Prostate gland (tissue), 2 donors: ENCODE data around the gene FRMD4A.

Experiments used
- POLR2A ChIP-seq: fragments of 450-650 bp; IDR thresholded peaks from one replicate; pipeline ENCODE4 v1.6.1; 2016; ENCODE audit warnings: antibody characterized with exemption, mild to moderate bottlenecking
- POLR2AphosphoS5 ChIP-seq: sonication (generic); formaldehyde crosslinking; IDR thresholded peaks from one replicate; pipeline ENCODE4 v1.6.1; 2017; ENCODE audit warnings: antibody characterized with exemption
- TF ChIP-seq, protein P1 (sequence below), 4 experiments: fragments of 200-600 bp in 2 of 4; fragments of 450-650 bp in 2 of 4; sonication (generic) in 2 of 4; IDR thresholded peaks; 1 replicate in 3 of 4; 2 replicates in 1 of 4; pipeline ENCODE4 v1.5.1; 2016 to 2019; ENCODE audit warnings: antibody characterized with exemption in 4 of 4, mild to moderate bottlenecking in 2 of 4, moderate library complexity in 2 of 4

DNA sequence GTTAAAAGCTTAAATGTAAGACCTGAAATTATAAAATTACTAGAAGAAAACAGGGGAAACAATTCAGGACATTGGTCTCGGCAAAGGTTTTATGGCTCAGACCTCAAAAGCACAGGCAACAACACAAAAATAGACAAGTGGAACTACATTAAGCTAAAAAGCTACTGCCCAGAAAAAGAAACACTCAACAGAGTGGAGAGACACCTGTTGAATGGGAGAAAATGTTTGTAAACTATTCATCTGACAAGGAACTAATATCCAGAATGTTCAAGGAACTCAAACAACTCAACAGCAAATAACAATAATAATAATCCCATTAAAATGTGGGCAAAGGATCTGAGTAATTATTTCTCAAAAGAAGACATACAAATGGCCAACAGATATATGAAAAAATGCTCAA, 170.4 kb downstream of the FRMD4A start:
- TF ChIP-seq, protein P1, sequence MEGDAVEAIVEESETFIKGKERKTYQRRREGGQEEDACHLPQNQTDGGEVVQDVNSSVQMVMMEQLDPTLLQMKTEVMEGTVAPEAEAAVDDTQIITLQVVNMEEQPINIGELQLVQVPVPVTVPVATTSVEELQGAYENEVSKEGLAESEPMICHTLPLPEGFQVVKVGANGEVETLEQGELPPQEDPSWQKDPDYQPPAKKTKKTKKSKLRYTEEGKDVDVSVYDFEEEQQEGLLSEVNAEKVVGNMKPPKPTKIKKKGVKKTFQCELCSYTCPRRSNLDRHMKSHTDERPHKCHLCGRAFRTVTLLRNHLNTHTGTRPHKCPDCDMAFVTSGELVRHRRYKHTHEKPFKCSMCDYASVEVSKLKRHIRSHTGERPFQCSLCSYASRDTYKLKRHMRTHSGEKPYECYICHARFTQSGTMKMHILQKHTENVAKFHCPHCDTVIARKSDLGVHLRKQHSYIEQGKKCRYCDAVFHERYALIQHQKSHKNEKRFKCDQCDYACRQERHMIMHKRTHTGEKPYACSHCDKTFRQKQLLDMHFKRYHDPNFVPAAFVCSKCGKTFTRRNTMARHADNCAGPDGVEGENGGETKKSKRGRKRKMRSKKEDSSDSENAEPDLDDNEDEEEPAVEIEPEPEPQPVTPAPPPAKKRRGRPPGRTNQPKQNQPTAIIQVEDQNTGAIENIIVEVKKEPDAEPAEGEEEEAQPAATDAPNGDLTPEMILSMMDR (IDR thresholded peaks at IDR 0.05) = no peak
- no peak for TF ChIP-seq POLR2AphosphoS5
- no peak for TF ChIP-seq POLR2A
